ENCODE data around the gene HOXA7. TPM values are rescaled to one million over a fixed set of nuclear protein-coding genes. Genes with fewer than 3 reads are reported as not detected.

HOXA7 gene
- polyA plus RNA-seq, 1 of the 3 experiments (the other 2 are of a cell fraction): not detected

GRCh38 chr7:27172315-27172774 is 15.9 kb upstream of the HOXA7 start (continued):
- no peak for TF ChIP-seq REST (IDR thresholded peaks at IDR 0.05; ENCODE audit: low read depth, low read length)
- no peak for TF ChIP-seq RFX5 (IDR thresholded peaks at IDR 0.05; ENCODE audit: low read length)

DNA sequence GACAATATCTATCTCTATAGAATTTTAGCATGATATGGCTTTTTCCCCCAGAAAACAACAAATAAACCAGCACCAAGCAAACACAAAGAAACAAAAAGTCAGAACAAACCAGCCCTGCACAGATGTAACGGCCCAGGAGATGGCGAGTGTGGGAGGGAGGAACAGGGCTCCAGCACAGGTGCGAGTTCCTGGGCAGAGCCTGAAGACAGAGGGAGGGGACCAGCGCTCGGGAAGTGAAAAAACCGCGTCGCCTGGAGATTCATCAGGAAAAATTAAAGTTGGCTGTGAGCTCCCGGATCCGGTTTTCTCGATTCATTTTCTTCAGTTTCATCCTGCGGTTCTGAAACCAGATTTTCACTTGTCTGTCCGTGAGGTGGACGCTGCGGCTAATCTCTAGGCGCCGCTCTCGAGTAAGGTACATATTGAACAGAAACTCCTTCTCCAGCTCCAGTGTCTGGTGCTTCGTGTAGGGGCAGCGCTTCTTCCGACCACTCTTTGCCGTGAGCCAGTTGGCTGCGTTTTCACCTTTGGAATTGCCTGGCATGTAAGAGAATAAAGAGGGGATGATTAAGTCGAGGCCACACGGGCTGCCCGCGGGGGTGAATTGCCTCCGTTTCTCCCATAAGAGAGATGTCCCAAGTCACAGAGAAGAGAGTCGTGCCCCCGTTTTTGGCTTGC is 15.3 kb upstream of the HOXA7 start:
- Histone ChIP-seq H2AFZ (ENCODE audit: low read depth) (no peak overlapping the region), H3K27me3 (ENCODE audit: insufficient read depth) (peaks cover 100% of the 10 kb centered on the region), H3K9me3 (no peaks in the 10 kb centered on the region), H4K20me1 (ENCODE audit: insufficient read depth) (peaks cover 13% of the 10 kb centered on the region), H3K9me2 (no peaks in the 10 kb centered on the region), H3K27ac (ENCODE audit: low read depth in 2 of 2, low read length in 1 of 2) (no peak overlapping the region), H3K36me3 (replicated peaks in 1 of 2; ENCODE audit: control insufficient read depth in 1 of 2, insufficient read depth in 2 of 2, low read length in 1 of 2) (no peaks in the 10 kb centered on the region), H3K9ac (no peak overlapping the region), H3K79me2 (ENCODE audit: insufficient read depth) (no peaks in the 10 kb centered on the region), H3K4me2 (no peak overlapping the region), H3K4me3 (ENCODE audit: low read depth in 2 of 2, low read length in 1 of 2) (no peak overlapping the region), H3F3A (replicated peaks; ENCODE audit: insufficient read depth) (peaks cover 9% of the 10 kb centered on the region), H3K4me1 (ENCODE audit: control insufficient read depth in 1 of 2, insufficient read depth in 2 of 2, low read depth in 1 of 2, low read length in 1 of 2) (peaks cover 0 to 2% of the 10 kb centered on the region in 2 experiments; a peak in 1 of 4 replicates)
- CTCF ChIA-PET: interaction anchor here (0.7 to 12.3 kb wide), 10 partner anchors 3 to 802 kb away, joined by 3 to 205 read pairs (median 4); partner anchors contain the start of genes HOXA10, HOXA3, HOXA7 and HOXA9
- WGBS (ENCODE audit: low lambda C conversion rate): 18% methylated on average over 30 of the region's 30 CpGs
- TF ChIP-seq RFX5 (IDR thresholded peaks at IDR 0.05; ENCODE audit: low read length) (no peak), CHD2 (IDR thresholded peaks at IDR 0.05; ENCODE audit: low read length, partially characterized antibody) (no peak), TAF1 (IDR thresholded peaks at IDR 0.05; ENCODE audit: borderline replicate concordance, low read depth, low read length) (no peak), GATA2 (CRISPR knock-in tag; IDR thresholded peaks at IDR 0.05) (no peak), EP300 (IDR thresholded peaks at IDR 0.05; ENCODE audit: borderline replicate concordance in 1 of 2, low read depth in 1 of 2, low read length in 1 of 2) (no peak), MXI1 (IDR thresholded peaks at IDR 0.05; ENCODE audit: low read depth, low read length) (no peak), REST (IDR thresholded peaks at IDR 0.05; ENCODE audit: low read depth, low read length) (no peak), RAD21 (IDR thresholded peaks at IDR 0.05; ENCODE audit: low read length) (no peak), TEAD4 (IDR thresholded peaks at IDR 0.05; ENCODE audit: borderline replicate concordance, insufficient read depth) (no peak)
- TF ChIP-seq, protein P1, sequence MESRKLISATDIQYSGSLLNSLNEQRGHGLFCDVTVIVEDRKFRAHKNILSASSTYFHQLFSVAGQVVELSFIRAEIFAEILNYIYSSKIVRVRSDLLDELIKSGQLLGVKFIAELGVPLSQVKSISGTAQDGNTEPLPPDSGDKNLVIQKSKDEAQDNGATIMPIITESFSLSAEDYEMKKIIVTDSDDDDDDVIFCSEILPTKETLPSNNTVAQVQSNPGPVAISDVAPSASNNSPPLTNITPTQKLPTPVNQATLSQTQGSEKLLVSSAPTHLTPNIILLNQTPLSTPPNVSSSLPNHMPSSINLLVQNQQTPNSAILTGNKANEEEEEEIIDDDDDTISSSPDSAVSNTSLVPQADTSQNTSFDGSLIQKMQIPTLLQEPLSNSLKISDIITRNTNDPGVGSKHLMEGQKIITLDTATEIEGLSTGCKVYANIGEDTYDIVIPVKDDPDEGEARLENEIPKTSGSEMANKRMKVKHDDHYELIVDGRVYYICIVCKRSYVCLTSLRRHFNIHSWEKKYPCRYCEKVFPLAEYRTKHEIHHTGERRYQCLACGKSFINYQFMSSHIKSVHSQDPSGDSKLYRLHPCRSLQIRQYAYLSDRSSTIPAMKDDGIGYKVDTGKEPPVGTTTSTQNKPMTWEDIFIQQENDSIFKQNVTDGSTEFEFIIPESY (IDR thresholded peaks at IDR 0.05; ENCODE audit: borderline replicate concordance, low read depth): no peak
- POLR2A ChIA-PET: no interaction called here
- DNase-seq: no peak

Data from SK-N-SH (cell line).